ENCODE results near the gene SYNPO2L.
"Not testable (repeated sequence)": the region's sequence is repeated elsewhere in the genome, so short reads cannot be mapped to it uniquely, and the experiment has no call there.

Gene SYNPO2L

DNA sequence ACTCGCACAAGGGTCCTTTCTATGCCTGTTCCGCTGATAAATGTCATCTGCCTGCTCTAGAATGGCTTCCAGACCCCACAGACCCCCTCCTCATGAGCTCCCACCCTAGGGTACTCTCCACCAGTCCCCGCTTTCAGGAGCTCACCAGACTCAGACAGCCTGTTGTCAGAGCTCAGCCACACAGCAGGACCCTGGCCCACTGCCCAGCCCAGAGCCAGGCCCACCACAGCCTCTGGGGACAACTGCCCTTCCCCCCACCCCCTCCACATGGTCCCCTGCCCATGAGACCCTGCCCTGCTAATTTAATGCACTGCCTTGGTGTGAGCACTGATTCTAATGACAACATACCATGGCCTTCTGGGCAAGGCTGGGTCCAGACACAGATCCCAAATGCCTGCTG lies 9.8 kb upstream of the SYNPO2L start:
- not testable (repeated sequence) for H3K4me3 ChIP-seq (ENCODE audit: low read depth, low read length); H3K27me3 ChIP-seq (ENCODE audit: control insufficient read depth, insufficient read depth, low read length); H3K27ac ChIP-seq (ENCODE audit: low read depth, low read length); H3K9ac ChIP-seq (ENCODE audit: low read length); H3K9me3 ChIP-seq (ENCODE audit: control insufficient read depth, insufficient read depth, low read depth, low read length); H3K36me3 ChIP-seq (ENCODE audit: control insufficient read depth, insufficient read depth, low read length); H3K4me1 ChIP-seq (ENCODE audit: control insufficient read depth, insufficient read depth, low read length)

GRCh38 chr10:73664156-73665040 lies 8.6 kb upstream of the SYNPO2L start:
- not testable (repeated sequence) for H3K4me3 ChIP-seq (ENCODE audit: low read depth, low read length); H3K36me3 ChIP-seq (ENCODE audit: control insufficient read depth, insufficient read depth, low read length); H3K4me1 ChIP-seq (ENCODE audit: control insufficient read depth, insufficient read depth, low read length); H3K27ac ChIP-seq (ENCODE audit: low read depth, low read length); H3K27me3 ChIP-seq (ENCODE audit: control insufficient read depth, insufficient read depth, low read length); H3K9me3 ChIP-seq (ENCODE audit: control insufficient read depth, insufficient read depth, low read depth, low read length); H3K9ac ChIP-seq (ENCODE audit: low read length)

DNA sequence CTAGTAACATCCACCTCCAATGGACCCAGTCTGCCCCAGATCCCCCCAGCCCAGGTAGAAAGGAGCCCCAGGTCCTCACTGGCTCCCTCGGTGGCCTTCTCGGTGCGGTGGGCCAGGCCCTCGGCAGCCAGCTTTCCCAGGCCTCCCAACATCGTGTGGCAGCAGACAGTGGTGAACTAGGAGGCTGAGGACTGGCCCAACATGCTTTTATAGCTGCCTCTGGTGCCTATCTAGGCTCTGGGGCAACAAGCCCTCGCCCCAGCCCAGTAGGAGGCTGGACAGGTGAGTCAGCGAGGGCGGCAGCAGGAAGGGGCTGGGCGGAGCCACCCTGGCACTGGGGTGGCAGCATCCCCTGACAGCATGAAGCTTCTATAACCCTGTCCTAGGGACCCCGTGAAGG lies 7.8 kb upstream of the SYNPO2L start:
- H3K9ac ChIP-seq (ENCODE audit: low read length); H3K4me1 ChIP-seq (ENCODE audit: control insufficient read depth, insufficient read depth, low read length); H3K27me3 ChIP-seq (ENCODE audit: control insufficient read depth, insufficient read depth, low read length); H3K27ac ChIP-seq (ENCODE audit: low read depth, low read length); H3K4me3 ChIP-seq (ENCODE audit: low read depth, low read length); H3K9me3 ChIP-seq (ENCODE audit: control insufficient read depth, insufficient read depth, low read depth, low read length); H3K36me3 ChIP-seq (ENCODE audit: control insufficient read depth, insufficient read depth, low read length): not testable (repeated sequence)

DNA sequence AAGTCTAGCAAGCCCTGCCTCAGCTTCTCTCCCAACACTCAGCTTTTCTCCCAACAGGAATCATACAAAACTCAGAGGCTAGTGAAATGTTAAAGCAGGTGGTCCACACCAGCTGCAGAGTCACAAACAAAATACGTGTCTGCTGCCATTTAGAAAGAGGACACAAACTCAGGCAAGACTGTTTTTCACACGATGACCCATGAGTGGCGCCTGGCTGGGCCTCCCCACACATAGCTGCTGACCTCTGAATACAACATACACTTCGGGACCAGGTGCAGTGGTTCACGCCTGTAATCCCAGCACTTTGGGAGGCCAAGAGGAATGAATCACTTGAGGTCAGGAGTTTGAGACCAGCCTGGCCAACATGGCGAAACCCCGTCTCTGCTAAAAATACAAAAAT lies 6.9 kb upstream of the SYNPO2L start:
- H3K4me3 ChIP-seq (ENCODE audit: low read depth, low read length); H3K9ac ChIP-seq (ENCODE audit: low read length); H3K36me3 ChIP-seq (ENCODE audit: control insufficient read depth, insufficient read depth, low read length); H3K27me3 ChIP-seq (ENCODE audit: control insufficient read depth, insufficient read depth, low read length); H3K9me3 ChIP-seq (ENCODE audit: control insufficient read depth, insufficient read depth, low read depth, low read length); H3K4me1 ChIP-seq (ENCODE audit: control insufficient read depth, insufficient read depth, low read length); H3K27ac ChIP-seq (ENCODE audit: low read depth, low read length): not testable (repeated sequence)

- Histone ChIP-seq H3K27ac (ENCODE audit: low read depth, low read length) (no peak overlapping the region), H3K9ac (ENCODE audit: low read length) (no peak overlapping the region), H3K36me3 (ENCODE audit: control insufficient read depth, insufficient read depth, low read length) (no peaks in the 10 kb centered on the region), H3K4me3 (ENCODE audit: low read depth, low read length) (no peak overlapping the region), H3K9me3 (ENCODE audit: control insufficient read depth, insufficient read depth, low read depth, low read length) (no peaks in the 10 kb centered on the region), H3K4me1 (ENCODE audit: control insufficient read depth, insufficient read depth, low read length) (no peaks in the 10 kb centered on the region; the same call in 1 of the 2 replicates), H3K27me3 (ENCODE audit: control insufficient read depth, insufficient read depth, low read length) (no peaks in the 10 kb centered on the region)
Observed at GRCh38 chr10:73655257-73655989, 406 bp downstream of the SYNPO2L start.

DNA sequence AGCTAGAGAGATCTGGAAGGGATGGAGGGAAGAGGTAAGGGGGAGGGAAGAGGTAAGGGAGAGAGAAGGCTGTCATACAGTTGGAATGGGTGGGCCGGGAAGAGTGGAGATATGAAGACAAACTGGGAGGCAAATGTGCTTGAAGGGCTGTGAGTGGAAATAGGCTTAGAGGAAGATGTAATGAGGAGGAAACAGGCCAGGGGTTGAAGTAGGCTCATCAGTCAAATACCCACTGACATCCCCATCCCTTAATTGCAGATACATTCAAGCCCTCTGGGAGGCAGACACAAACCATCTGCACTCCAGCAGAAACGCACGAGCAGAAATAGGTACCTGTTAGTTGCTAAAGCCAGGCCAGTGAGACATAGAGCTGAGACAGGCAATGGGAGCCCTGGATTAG lies 2.1 kb downstream of the SYNPO2L start:
- Histone ChIP-seq H3K4me3 (ENCODE audit: low read depth, low read length) (no peak overlapping the region), H3K9ac (ENCODE audit: low read length) (no peak overlapping the region), H3K4me1 (ENCODE audit: control insufficient read depth, insufficient read depth, low read length) (peaks cover 11% of the 10 kb centered on the region; the same call in 1 of the 2 replicates), H3K27me3 (ENCODE audit: control insufficient read depth, insufficient read depth, low read length) (no peaks in the 10 kb centered on the region), H3K9me3 (ENCODE audit: control insufficient read depth, insufficient read depth, low read depth, low read length) (no peaks in the 10 kb centered on the region), H3K36me3 (ENCODE audit: control insufficient read depth, insufficient read depth, low read length) (no peaks in the 10 kb centered on the region), H3K27ac (ENCODE audit: low read depth, low read length) (no peak overlapping the region)

- no peaks in the 10 kb centered on the region for H3K27me3 ChIP-seq (ENCODE audit: control insufficient read depth, insufficient read depth, low read length)
- no peak overlapping the region for H3K27ac ChIP-seq (ENCODE audit: low read depth, low read length)
- peaks cover 16% of the 10 kb centered on the region; the same call in 1 of the 2 replicates for H3K4me1 ChIP-seq (ENCODE audit: control insufficient read depth, insufficient read depth, low read length)
- no peak overlapping the region for H3K9ac ChIP-seq (ENCODE audit: low read length)
- no peaks in the 10 kb centered on the region for H3K36me3 ChIP-seq (ENCODE audit: control insufficient read depth, insufficient read depth, low read length)
- no peak overlapping the region for H3K4me3 ChIP-seq (ENCODE audit: low read depth, low read length)
- H3K9me3 ChIP-seq (ENCODE audit: control insufficient read depth, insufficient read depth, low read depth, low read length): no peaks in the 10 kb centered on the region
Observed at GRCh38 chr10:73653195-73653594, 2.6 kb downstream of the SYNPO2L start.

GRCh38 chr10:73650537-73651331 lies 5.1 kb downstream of the SYNPO2L start:
- no peak overlapping the region for H3K4me3 ChIP-seq (ENCODE audit: low read depth, low read length)

DNA sequence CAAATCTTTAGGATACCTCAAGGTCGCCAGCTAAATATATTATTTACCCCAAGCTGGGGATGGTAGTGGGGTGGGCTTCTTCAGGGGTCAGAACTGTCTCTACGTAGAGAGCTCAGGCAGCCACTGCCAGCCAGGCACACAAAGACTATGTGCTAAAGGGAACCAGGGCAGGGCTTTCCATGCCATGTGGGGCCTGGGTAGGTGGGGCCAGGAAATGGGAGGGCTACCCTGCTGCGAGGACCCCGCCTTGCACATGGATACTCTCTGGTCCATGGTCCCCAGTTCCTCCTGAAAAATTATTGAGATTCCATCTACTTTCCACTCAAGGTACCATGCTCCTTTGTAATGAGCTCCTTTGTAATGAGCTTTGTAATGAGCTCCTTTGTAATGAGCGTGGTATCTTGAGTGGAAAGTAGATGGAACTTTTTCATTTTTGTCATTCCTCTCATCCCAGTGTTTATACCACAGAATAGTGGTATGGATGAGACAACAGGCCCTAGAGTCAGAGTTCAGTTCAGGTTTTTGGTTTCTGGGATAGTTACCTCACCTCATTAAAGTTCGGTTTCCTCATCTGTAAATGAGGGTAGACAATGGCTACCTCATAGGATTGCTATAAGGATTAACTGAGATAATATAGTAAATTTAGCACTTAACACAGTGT lies 5.8 kb downstream of the SYNPO2L start:
- no peak overlapping the region for H3K4me3 ChIP-seq (ENCODE audit: low read depth, low read length)
- no peak overlapping the region for H3K27ac ChIP-seq (ENCODE audit: low read depth, low read length)
- peaks cover 28% of the 10 kb centered on the region for H3K4me1 ChIP-seq (ENCODE audit: control insufficient read depth, insufficient read depth, low read length)
- H3K36me3 ChIP-seq (ENCODE audit: control insufficient read depth, insufficient read depth, low read length): no peaks in the 10 kb centered on the region
- no peaks in the 10 kb centered on the region for H3K27me3 ChIP-seq (ENCODE audit: control insufficient read depth, insufficient read depth, low read length)
- H3K9me3 ChIP-seq (ENCODE audit: control insufficient read depth, insufficient read depth, low read depth, low read length): no peaks in the 10 kb centered on the region
- no peak overlapping the region for H3K9ac ChIP-seq (ENCODE audit: low read length)

More at GRCh38 chr10:73650537-73651331, 5.1 kb downstream of the SYNPO2L start:
- Histone ChIP-seq H3K9me3 (ENCODE audit: control insufficient read depth, insufficient read depth, low read depth, low read length) (no peaks in the 10 kb centered on the region), H3K27ac (ENCODE audit: low read depth, low read length) (no peak overlapping the region), H3K9ac (ENCODE audit: low read length) (peak overlapping the region; percentile 21), H3K36me3 (ENCODE audit: control insufficient read depth, insufficient read depth, low read length) (no peaks in the 10 kb centered on the region), H3K27me3 (ENCODE audit: control insufficient read depth, insufficient read depth, low read length) (no peaks in the 10 kb centered on the region), H3K4me1 (ENCODE audit: control insufficient read depth, insufficient read depth, low read length) (peaks cover 28% of the 10 kb centered on the region)

DNA sequence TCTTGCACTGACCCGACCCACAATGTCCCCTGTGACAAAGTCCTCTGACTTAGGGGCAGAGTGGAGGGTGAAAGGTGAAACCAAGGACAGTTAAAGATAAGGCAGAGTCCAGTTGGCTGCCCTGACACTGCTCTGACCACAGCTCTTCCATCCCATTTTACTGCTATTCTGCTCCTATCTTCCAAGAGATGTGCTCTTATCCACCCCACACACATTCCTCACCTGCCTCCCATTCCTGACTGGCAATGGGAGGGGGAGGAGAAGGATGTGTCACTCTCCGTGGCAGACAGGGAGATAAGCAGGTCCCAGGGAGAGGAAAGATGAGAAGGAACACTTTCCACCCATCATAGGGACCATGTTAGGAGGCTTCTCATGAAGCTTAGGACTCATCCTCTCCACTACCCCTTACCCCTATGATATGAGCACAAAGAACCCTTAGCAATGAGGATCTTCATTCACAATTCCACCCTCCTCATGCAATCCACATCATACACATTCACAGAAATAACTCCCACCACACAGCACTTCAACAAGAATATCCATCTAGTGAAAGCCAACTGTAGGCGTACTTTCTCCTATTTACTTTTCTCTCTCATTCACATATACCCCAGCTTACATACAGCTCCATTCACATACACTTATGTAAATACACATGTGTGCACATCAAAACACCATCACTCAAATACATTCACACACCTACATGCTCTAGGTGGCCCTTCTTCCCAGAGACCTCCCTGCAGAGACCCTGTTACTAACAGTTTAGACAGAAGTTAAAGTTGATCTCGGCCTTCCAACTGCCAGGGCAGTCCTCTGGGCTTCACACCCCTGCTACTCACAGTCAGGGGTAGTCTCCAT lies 6.6 kb downstream of the SYNPO2L start:
- no peaks in the 10 kb centered on the region for H3K36me3 ChIP-seq (ENCODE audit: control insufficient read depth, insufficient read depth, low read length)
- H3K27me3 ChIP-seq (ENCODE audit: control insufficient read depth, insufficient read depth, low read length): no peaks in the 10 kb centered on the region
- H3K27ac ChIP-seq (ENCODE audit: low read depth, low read length): no peak overlapping the region; the same call in 1 of the 2 replicates
- H3K4me1 ChIP-seq (ENCODE audit: control insufficient read depth, insufficient read depth, low read length): peaks cover 28% of the 10 kb centered on the region
- peak overlapping the region; percentile 27 for H3K9ac ChIP-seq (ENCODE audit: low read length)
- peak overlapping the region; percentile 75 for H3K4me3 ChIP-seq (ENCODE audit: low read depth, low read length)
- H3K9me3 ChIP-seq (ENCODE audit: control insufficient read depth, insufficient read depth, low read depth, low read length): no peaks in the 10 kb centered on the region
